ENCODE results near the gene TFPI.

- TF ChIP-seq CTCF (IDR thresholded peaks at IDR 0.05; ENCODE audit: borderline replicate concordance, extremely low read depth, low read length, poor library complexity, severe bottlenecking) (no peak), EZH2 (IDR thresholded peaks at IDR 0.05; ENCODE audit: borderline replicate concordance, low read depth, low read length, severe bottlenecking) (no peak)
These were observed 15.3 kb upstream of the TFPI start for GRCh38 chr2:187569571-187569970.

Measured in DND-41 (cell line).